Retinal pigment epithelial cell (primary cell): Measurements from ENCODE around the gene GALC.

Experiments used
- DNase-seq: peaks from one replicate; pipeline ENCODE4 v3.0.0-alpha.2; 2010; ENCODE audit warnings: low read depth
- H3K4me3 ChIP-seq: 2 replicates; pipeline ENCODE4 v1.5.1; 2011; ENCODE audit warnings: mild to moderate bottlenecking, low read length, control low read depth, moderate library complexity
- TF ChIP-seq, protein P1 (sequence below): conservative IDR thresholded peaks from 2 replicates; pipeline ENCODE4 v1.5.1; 2011; ENCODE audit warnings: low read depth, low read length, control low read depth, inconsistent platforms

The GALC gene

DNA sequence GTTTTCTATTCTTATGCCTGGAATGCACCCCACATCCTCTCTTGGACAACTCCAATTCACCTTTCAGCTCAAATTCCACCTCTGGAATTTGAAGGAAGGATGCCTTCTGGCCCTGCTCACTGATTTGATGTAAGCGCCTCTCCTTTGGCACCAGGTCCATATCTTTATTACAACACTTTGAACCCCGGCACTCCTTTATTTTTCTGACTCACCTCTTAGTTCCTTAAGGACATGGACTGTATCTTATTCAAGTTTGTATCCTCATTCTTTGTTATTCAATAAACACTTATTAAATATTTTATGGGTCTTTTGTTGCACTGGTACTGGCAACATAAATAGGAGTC, 3.1 kb downstream of the GALC start:
- TF ChIP-seq, protein P1, sequence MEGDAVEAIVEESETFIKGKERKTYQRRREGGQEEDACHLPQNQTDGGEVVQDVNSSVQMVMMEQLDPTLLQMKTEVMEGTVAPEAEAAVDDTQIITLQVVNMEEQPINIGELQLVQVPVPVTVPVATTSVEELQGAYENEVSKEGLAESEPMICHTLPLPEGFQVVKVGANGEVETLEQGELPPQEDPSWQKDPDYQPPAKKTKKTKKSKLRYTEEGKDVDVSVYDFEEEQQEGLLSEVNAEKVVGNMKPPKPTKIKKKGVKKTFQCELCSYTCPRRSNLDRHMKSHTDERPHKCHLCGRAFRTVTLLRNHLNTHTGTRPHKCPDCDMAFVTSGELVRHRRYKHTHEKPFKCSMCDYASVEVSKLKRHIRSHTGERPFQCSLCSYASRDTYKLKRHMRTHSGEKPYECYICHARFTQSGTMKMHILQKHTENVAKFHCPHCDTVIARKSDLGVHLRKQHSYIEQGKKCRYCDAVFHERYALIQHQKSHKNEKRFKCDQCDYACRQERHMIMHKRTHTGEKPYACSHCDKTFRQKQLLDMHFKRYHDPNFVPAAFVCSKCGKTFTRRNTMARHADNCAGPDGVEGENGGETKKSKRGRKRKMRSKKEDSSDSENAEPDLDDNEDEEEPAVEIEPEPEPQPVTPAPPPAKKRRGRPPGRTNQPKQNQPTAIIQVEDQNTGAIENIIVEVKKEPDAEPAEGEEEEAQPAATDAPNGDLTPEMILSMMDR: no peak
- no peak for DNase-seq
- no peak overlapping the region for H3K4me3 ChIP-seq

DNA sequence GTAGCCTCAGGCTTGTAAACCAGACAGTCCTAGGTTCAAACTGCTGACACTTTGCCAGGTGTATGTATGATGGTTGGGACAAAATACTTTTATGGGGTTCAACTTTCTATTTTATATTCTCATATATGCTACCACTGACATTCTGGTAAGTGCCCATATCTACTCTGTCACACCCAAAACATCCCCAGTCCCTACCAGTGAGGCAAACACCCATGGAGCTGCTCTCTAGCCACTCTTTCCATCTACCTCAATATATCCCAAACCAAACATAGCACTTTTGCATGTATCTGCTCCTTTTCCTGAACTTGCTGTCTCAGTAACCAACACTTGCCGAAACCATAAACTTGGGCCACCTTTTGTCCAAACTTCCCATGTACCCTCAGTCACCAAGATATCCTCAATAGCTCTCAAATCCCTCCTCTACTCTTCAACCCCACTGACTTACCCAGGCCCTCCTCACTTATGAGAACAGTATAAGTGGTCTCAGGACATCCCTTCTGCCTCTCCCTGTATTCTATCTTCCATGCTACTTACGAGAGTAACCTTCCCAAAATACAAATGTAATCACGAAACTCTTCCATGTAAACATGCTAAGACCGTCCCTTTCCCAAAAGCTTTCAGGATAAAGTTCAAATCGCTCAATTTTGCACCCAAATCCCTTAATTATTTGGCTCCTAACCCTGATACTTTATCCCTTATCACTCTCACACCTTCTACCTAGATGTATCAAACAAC, 3.6 kb downstream of the GALC start:
- H3K4me3 ChIP-seq: no peak overlapping the region
- no peak for DNase-seq
- TF ChIP-seq, protein P1: no peak

DNA sequence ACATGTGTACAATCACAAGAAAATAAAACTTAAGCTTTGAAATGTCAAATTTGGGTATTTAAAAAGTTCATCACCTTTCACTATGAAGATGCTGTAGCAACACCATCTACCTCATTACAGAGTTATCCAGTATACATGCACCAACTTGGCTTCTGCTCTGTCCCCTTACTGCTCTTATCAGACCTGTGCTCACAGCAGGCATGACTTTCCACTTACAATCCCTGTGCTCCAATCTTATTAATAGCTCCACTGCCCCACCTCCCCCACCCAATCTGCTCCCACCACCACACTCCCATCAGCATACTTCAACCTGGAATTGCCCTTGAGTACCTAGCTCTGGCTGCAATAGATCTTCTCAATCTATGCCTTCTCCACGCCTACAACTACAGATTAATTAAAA, 13.3 kb downstream of the GALC start:
- DNase-seq: no peak
- no peak overlapping the region for H3K4me3 ChIP-seq
- TF ChIP-seq, protein P1: no peak

DNA sequence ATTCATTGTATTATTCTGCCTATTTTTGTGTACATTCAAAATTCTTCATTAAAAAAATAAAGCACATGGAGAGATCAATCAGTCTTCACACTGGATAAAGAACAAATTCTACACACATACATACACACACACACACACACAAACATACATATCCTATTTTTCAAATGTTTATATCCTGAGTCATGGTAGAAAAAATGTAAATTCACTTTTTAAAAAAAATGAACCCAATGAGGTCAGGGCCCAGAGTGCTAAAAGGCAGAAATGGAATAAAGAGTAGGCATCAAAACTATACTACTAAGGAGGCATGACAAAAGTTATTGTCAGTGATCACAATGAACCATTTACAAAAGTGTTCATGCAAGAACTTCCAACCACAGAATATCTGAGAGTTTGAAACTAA, 17.3 kb downstream of the GALC start:
- no peak for DNase-seq
- TF ChIP-seq, protein P1: no peak
- H3K4me3 ChIP-seq: no peak overlapping the region

DNA sequence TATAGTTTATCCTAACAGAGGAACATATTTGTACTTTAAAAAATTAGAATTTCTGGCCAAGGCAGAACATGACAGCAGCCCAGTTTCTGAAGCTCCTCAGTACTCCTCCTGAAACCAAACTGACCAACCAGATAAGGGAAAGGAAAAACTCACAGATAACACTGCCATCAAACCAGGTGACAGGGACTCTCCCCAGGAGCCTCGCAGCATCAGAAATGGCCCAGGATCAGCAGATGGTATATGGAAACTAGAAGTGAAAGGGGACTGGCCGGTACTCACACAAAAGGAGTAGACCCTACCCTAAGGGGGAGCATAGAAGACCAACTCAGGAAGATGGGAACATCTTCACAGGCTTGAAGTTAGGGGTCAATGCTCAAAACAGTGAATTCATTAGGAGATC, 22.0 kb downstream of the GALC start:
- no peak for DNase-seq
- TF ChIP-seq, protein P1: no peak
- H3K4me3 ChIP-seq: no peak overlapping the region

DNA sequence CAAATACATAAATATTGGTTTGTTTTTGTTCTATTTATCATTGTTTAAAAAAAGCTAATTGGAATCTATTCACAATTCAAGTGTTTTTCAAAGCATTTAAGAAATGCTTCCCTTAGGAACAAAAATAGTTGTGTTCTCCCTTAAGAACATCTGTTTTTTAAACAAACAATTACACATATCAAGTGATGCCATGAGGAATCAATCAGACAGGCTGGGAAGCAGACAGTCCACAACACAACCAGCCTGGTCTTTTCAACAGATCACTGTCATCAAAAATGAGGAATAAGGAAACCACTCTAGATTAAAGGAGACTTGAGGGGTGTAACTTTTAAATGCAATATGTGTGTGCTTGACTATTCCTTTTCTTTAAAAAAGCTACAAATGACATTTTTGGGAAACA, 25.5 kb downstream of the GALC start:
- DNase-seq: no peak
- TF ChIP-seq, protein P1: no peak
- no peak overlapping the region for H3K4me3 ChIP-seq

DNA sequence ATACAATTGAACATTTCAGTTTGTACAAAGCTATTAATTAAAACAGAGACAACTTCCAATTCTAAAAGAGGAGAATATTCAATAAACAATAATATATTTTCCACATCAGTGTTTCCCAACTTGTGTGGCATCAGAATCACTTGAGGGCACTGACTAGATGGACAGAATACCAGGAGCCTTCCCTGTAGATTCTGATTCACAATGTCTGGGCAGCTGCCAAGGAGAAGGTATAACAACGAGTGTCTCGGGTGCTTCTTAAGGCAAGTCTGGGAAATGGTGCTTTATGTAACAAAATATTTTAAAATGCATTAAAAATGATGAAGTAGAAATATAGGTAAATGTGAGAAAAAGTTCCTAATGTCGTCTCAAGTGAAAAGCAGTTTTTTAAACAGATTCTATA, 26.2 kb downstream of the GALC start:
- H3K4me3 ChIP-seq: no peak overlapping the region
- no peak for DNase-seq
- TF ChIP-seq, protein P1: no peak
